T follicular helper cell (primary cell): ENCODE measurements around the gene SLC4A7.
"Not testable (repeated sequence)": the region's sequence is repeated elsewhere in the genome, so short reads cannot be mapped to it uniquely, and the experiment has no call there.

Source experiments
- DNase-seq: peaks from one replicate; pipeline ENCODE4 v3.0.0-alpha.2; 2020; ENCODE audit warnings: low read depth

SLC4A7 gene

DNA sequence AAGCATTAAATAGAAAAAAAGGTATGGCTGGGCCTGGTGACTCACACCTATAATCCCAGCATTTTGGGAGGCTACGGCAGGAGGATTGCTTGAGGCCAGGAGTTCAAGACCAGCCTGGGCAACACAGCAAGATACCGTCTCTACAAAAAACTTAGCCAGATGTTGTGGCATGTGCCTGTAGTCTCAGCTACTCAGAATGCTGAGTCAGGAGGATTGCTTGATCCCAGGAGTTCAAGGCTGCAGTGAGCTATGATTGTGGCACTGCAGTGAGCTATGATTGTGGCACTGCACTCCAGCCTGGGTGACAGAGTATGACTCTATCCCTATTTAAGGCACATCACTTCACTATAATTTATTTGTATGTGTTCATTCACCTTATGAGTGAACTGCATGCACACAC, 54.3 kb downstream of the SLC4A7 start:
- DNase-seq = no peak

DNA sequence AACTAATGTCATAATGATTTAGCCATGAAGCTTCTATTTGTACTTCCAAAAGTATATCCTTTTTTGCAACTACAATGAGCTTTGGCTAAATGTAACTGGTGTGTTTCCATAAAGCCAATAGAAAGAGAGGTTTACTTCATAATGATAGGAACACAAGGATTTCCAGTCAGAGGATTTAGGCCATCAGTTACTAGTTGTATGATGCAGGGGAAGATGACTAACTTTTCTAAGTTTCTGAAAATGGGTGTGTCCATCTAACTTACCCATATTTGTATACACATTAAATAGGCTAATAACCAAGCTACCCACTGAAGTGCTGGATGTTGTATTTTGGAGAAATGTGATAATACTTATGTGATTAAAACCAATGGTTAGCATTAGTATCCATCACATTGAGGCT, 55.7 kb downstream of the SLC4A7 start:
- DNase-seq = no peak

DNA sequence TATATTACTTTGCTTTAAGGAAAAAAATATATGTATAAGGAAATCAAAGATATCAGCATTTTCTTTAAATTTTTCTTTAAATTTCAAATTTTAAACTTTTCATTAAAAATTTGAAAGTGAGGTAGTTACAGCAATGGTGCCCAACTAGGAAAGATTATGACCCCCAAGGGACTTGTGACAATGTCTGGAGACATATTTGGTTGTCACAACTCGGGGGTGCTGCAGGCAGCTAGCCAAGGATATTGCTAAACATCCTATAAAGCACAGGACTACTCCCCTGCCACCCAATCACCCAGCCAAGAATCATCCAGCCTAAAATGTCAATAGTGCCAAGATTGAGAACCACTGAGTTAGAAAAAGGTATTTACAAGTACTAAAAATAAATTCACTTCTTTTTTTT, 57.3 kb downstream of the SLC4A7 start:
- DNase-seq = no peak

DNA sequence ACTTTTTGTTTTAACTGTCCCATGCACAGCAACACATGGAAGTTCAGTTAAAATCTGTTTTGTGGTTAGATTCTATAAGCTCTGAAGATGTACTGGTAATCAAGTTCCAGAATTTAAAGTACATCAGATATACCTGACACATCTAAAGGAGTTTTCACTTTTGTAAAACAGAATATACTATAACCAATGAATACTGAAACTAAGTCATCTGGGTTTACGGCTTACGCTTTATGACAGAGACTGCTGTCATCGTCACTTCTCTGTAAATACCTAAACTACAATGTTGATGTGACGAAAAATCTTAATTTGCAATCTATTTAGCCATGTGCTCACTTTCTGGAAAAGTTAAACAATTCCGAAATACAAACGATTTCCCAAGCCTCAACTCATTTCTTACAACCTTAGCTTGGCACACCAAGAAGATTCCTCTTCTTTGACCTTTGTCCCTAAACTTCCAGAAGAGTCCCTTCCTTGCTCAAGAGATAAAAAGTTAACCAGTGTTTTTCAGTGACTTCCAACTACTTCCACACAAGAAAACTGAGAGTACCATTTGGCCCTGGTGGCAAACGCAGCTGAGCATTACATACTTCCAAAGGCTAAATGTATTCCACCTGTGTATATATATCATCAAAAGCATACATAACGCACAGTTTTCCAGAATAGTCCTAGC, 58.2 kb downstream of the SLC4A7 start:
- DNase-seq = no peak

DNA sequence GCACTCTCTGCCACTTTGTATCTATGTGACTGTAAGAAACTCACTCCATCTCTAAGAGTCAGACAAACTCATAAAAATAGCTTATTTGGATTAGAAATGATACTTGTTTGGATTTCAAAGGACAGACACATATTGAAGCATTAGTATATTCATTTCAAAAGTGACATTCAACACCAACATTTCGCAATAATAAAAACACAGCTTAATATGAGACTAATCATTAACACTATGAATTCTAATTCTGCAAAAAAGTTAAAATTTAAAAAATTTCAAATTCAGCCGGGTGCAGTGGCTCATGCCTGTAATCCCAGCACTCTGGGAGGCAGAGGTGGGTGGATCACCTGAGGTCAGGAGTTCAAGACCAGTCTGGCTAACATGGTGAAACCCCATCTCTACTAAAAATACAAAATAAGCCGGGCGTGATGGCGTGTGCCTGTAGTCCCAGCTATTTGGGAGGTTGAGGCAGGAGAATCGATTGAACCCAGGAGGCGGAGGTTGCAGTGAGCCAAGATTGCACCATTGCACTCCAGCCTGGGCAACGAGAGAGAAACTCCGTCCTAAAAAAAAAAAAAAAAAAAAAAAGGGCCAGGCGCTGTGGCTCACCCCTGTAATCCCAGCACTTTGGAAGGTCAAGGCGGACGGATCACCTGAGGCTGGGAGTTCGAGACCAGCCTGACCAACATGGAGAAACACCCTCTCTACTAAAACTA, 59.2 kb downstream of the SLC4A7 start:
- not testable (repeated sequence) for DNase-seq

DNA sequence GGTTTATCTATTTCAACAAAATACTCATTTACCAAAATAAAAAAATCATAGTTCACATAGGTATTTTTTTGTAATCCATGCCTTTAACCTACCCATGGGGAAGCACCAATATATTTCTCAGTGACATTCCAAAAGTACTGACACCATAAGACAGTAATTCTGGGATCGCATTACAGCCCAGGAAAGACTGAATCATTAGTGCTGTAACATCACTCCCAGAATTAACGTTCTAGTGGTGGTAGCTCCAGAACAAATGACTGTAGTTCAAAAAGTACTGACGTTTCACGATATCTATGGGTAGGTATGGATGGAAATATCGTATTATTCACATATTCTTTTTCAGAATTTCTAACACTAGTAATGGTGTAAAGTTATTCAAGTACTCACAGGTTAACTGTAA, 60.7 kb downstream of the SLC4A7 start:
- DNase-seq = no peak

DNA sequence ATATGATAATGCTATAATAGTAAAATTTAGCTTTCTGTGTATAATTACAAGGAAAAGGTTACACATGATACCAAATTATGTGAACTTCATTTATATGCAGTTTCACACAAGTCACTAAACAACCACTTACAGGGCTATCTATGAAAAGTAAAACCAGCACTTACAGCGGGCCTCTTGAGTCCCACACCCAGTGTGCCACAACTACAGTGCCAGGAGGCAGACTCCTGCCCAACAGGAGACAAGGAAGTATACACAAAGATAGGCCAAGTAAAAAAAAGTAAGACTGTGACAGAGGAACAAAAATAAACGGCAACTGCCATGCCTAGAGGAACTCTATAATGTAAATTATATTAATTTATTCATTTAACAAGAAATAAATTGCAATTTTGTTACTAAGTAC, 61.6 kb downstream of the SLC4A7 start:
- no peak for DNase-seq

DNA sequence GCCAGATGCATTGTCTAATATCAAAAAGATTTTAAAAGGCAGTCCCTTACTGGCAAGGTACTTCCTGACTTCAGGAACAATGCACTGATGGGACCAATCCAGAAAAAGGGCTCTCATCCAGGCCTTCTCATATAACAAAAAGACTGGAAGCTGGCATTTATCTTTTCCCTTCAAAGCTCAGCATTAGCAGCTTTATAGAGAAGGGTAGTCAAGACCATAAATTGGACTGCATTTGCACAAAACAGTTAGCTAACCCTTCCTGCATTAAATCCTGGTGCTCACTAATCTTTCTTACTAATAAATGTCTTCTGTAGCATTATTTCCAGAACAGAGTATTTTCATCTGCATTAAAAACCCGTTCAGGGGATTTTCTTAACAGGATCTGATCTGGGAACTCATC, 69.0 kb downstream of the SLC4A7 start:
- DNase-seq = no peak

DNA sequence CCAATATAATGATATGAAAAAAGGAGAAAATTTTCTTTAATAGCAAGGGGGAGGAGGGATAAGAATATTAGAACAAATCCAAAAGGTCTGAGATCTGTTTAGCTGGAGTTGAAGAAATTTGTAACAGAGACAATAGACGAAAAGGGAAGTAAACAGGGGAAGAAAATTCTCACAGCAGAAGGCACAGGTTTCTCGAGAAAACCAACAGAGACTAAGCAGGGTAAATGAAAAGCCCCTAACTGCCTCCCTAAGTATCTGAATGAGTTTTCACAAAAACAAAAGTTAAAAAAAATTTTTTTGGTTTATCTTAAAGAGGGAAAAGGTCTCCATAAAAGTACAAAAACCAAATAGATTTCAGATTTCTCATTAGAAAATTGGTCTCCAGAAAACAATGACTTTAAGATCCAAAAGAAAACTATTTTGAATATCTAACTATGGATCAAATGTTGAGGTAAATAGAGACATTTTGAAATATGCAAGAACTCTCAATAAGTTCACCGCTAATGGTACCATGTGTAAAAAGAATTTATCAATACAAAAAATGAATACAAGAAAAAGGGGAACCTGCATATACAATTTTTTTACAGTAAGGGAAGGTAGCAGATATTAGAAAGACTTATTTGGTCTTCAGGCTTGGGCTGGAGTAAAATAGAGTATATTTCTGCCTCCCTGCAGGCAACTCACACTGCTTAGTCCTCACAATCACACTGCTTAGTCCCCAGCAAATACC, 91.1 kb downstream of the SLC4A7 start:
- DNase-seq = no peak

DNA sequence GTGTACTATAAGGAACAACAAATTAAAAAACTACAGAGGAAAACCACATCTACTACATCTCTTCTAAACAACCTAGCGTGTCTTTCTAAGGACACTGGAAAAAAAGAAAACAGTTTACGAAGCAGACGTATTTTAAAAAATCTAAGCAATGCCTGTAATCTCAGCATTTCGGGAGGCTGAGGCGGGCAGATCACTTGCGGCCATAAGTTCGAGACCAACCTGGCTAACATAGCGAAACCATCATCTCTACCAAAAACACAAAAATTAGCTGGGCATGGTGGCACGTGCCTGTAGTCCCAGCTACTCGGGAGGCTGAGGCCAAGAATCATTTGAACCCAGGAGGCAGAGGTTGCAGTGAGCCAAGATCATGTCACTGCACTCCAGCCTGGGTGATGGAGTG, 91.8 kb downstream of the SLC4A7 start:
- DNase-seq = not testable (repeated sequence)

DNA sequence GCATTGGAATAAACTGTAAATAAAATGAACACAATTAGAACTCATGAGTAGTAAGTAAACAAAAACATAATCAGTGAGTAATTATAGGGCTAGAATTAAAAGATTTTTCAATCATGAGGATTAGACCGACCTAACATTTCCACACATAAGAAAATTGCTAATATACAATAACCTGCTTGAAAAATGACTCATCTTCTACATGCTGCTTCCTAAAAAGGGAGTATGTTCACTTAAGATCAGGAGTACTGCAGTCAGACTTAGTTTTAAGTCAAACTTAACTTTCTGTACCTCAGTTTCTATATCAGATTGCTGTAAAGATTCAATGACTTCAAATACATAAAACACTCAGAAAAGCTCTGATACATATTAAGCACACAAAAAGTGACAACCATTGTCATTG, 92.4 kb downstream of the SLC4A7 start:
- DNase-seq = no peak

DNA sequence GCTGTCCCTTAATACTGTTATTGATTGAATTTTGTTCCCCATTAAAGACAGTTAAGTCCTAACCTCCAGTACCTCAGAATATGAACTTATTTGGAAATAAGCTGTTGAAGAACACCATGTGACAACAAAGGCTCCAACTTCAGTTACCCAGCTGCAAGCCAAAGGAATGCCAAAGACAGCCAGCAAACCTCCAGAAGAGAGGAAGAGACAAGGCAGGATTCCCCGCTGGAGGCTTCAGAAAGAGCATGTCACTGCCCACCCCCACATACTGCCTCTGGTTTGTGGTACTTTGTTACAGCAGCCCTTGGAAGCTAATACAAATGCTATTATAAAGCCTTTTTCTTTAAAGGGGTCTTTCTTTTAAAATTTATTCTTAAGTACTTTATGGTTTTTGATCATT, 96.6 kb downstream of the SLC4A7 start:
- DNase-seq = no peak

DNA sequence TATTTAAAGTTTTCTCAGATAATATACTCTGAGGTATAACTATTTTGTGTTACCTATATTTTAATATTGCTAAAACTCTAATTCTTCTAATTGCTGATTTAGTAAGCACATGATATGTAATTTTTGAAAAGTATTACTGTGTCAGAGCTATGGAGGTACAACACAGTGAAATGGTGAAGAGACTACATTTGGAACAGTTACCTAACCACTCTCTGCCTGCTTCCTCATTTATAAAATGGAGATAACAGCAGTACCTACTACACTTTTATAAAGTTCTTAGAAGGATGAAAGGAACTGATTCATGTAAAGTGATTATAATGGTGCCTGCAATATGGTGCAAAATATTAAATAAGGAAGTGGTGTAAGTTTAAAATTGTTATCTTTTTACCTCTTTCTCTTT, 98.7 kb downstream of the SLC4A7 start:
- no peak for DNase-seq

DNA sequence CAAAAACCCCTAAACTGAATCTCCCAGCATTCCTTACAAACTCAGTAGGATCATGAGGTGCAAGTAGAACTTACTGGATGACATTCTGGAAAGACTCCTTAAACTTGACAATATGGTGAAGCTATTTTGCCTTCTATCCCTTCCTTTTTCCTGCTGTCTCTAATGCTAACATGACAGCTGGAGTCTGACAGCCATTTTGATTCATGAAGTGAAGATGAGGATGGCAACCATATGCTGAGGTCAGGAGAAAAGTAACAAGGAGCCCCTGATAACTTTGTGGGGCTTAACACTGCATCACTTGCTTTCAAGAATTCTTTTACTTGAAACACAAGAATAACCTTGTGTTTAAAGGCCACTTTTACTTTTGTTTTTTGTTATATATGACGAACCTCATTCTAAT, 100.0 kb downstream of the SLC4A7 start:
- no peak for DNase-seq

DNA sequence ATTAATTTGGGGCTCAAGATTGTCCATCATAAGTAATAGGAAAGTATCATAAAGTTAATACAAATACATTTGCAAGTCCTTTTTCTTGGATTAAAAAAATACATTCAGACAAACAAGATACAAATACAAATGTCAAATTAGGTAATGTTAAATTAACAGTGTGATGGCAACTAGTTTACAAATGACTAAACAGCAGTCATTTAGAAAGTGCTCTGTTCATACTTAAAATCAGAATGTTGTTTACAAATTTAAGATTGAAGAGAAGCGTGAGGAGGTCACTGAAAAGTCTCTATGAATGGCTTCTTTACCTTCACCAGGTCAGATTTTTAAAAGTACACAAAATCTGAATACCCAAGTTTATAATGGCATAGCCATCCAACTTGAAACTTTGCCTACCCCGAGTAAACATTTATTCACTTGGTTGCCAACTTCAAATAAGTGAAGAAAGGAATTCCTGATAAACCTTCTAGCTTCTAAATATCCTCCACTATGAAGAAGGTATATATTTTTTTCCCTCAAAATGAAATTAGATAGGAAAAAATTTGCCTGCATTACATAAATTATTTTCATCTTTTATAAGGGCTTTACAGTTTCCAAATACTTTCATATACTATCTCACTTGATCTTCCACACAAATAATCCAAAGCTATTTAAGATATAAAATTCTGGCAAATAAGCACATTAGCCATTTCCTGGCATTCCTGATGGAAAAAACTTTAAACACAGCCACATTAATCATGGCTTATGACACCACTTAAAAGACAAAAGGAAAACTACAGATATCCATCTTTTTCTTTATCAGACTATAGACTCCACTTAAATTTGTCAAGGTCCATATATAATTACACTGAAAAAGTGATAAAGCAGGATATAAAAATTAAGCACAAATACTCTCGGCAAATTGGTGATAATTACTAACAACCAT, 103.5 kb downstream of the SLC4A7 start:
- no peak for DNase-seq

DNA sequence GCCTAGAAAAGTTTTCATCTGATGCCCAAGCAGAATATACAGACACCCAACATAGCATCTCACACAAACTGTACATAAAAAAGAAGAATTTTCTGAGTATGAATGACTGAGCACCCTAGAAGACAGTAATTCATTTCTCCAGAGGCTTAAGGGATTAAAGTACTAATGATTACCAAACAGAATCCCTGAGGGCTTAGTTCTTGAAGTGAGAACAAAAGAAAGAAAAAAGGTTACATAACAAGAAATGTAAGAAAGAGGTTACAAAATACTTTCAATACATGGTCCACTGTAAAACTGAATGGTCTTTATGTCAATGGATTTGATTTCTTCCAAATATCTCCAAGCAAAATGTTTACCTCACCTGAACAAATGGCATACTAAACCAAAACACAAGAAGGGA, 105.9 kb downstream of the SLC4A7 start:
- DNase-seq = no peak

DNA sequence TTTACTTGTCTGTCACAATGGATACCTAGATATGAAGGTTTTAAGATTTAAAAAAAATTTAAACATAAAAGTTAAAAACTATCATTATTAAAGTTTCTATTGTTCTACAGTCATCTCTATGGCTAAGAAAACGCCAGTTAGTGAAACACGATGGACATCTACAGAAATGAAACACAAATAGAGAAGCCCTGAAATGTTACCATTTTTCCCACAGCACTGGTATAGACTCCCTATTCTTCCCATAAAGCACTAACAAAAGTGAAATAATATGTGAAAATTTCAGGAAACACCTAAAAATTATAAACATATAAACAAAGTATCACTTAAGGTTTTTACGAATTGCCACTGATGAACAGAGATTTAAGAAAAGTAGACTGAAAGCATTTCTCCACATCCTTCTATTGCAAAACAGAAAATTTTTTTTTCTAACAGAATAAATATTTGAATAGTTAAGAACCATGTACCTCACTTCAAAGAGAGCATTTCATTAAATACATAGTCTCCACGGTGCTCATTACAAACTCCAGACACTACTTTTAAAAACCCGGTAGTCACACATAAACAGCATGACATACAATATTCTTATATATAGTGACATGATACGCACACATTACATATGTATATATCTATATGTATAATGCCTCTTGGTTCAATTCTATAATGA, 107.9 kb downstream of the SLC4A7 start:
- no peak for DNase-seq

DNA sequence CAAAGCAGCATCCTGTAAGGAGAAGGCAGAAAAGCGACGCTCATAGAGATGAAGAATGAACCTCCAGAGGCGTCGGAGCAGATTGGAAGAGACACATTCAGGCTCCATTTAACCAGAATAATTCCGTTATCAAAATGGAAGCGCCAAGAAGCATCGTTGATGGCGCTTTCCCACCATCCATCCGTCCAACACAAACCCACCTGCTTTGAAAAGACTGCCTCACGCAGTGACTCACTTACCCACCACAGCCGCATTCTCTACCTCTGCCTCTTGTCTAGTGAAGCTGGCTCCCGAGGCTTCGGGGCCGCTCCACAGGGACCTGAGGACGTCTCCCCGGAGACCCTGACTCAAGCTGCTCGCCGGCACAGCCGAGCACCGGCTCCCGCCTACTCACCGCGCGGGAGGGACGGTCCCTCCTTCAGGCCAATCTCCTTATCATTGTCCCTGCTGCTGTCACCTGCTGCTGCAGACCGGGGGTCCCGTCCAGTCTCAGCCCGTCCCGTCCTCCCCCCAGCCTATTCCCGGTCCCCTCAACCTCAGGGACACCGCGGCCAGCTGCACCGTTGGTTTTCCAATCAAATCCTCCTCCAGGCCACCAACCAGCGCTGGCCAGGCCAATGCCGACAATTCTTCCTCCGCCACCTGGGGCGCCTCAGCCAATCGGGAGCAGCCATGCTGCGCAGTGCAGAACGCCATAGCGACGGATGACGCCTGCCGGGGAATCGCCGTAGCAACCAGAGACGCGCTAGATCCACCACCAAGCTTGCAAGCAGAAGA, 115.2 kb downstream of the SLC4A7 start, which contains the start of gene NEK10:
TSS of gene NEK10 (minus strand) at position 553 of the 777 bp plus-strand sequence. CDS start 16,501 bp downstream, outside the sequence.
- peak; percentile 90 for DNase-seq

DNA sequence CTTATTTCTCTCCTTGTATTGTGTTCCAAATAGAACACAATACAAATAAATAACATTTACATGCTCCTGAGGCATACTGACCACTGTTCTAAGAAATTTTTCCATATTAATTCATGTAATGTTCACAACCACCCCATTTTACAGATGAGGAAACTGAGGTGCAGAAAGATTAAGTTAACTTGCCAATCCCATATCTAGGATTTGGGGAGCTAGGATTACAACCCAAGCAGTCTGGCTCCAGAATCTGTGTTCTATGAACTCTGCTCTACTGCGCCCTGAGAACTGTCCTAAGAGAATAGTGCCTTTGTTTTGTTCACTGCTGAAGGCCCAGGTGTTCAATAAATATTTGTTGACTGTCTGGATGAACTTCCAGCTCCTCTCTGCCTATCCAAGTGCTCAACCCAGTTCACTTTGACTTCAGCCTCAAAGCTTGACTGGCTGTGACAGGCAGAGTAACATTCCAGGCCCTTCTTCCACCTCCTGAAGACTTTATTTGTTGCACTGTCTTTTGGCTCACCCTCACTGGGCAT, 118.1 kb downstream of the SLC4A7 start:
- no peak for DNase-seq
